Stimulated activated CD8-positive, alpha-beta memory T cell treated with anti-CD3 and anti-CD28 coated beads, Interleukin-4, amount 100 ng/mL, for 4 hours (primary cell): ENCODE results near the gene SORCS2.

ENCODE experiments used
- DNase-seq, 2 donors: peaks; one replicate each; pipeline ENCODE4 v3.0.0-alpha.2; 2020; ENCODE audit warnings: low read depth in 2 of 2, low spot score in 1 of 2

SORCS2 gene

GRCh38 chr4:7262134-7262533, 69.8 kb downstream of the SORCS2 start:
- no peak for DNase-seq

GRCh38 chr4:7263166-7263565, 70.8 kb downstream of the SORCS2 start:
- no peak for DNase-seq

GRCh38 chr4:7264694-7265093, 72.4 kb downstream of the SORCS2 start:
- no peak for DNase-seq

GRCh38 chr4:7266525-7267292, 74.4 kb downstream of the SORCS2 start:
- no peak for DNase-seq

GRCh38 chr4:7267829-7268228, 75.5 kb downstream of the SORCS2 start:
- DNase-seq, result no peak

- DNase-seq, result no peak
These were observed 76.6 kb downstream of the SORCS2 start for GRCh38 chr4:7268941-7269340.

- no peak for DNase-seq
These were observed 77.8 kb downstream of the SORCS2 start for GRCh38 chr4:7270121-7270520.

- no peak for DNase-seq
These were observed 80.1 kb downstream of the SORCS2 start for GRCh38 chr4:7272404-7272803.

- no peak for DNase-seq
These were observed 81.5 kb downstream of the SORCS2 start for GRCh38 chr4:7273738-7274297.

GRCh38 chr4:7275067-7275466, 82.7 kb downstream of the SORCS2 start:
- no peak for DNase-seq

- DNase-seq, result no peak
These were observed 83.3 kb downstream of the SORCS2 start for GRCh38 chr4:7275490-7276154.

GRCh38 chr4:7276515-7276914, 84.2 kb downstream of the SORCS2 start:
- DNase-seq, result no peak

GRCh38 chr4:7278071-7278765, 85.9 kb downstream of the SORCS2 start:
- no peak for DNase-seq

- DNase-seq, result no peak
These were observed 86.6 kb downstream of the SORCS2 start for GRCh38 chr4:7278981-7279380.

- no peak for DNase-seq
These were observed 87.6 kb downstream of the SORCS2 start for GRCh38 chr4:7279902-7280301.

GRCh38 chr4:7280926-7281690, 88.8 kb downstream of the SORCS2 start:
- no peak for DNase-seq

- DNase-seq, result no peak
These were observed 89.6 kb downstream of the SORCS2 start for GRCh38 chr4:7281691-7282665.

GRCh38 chr4:7282786-7283440, 90.6 kb downstream of the SORCS2 start:
- DNase-seq, result no peak
